Tibial nerve (tissue), 4 donors: Measurements from ENCODE around the gene RSBN1.

Experiments
- EP300 ChIP-seq, 2 donors: sonication (generic); formaldehyde crosslinking; IDR thresholded peaks; one replicate each; pipeline ENCODE4 v1.6.1; 2017; ENCODE audit warnings: antibody characterized with exemption in 2 of 2, mild to moderate bottlenecking in 1 of 2
- TF ChIP-seq, protein P1 (sequence below), 5 experiments: fragments of 200-600 bp in 3 of 5; fragments of 450-650 bp in 2 of 5; sonication (generic) in 3 of 5; IDR thresholded peaks; one replicate each; pipeline ENCODE4 v1.5.1; 2016 to 2019; ENCODE audit warnings: antibody characterized with exemption in 5 of 5, mild to moderate bottlenecking in 3 of 5, moderate library complexity in 2 of 5

GRCh38 chr1:113850127-113850796 lies 38.0 kb upstream of the RSBN1 start:
- TF ChIP-seq, protein P1, sequence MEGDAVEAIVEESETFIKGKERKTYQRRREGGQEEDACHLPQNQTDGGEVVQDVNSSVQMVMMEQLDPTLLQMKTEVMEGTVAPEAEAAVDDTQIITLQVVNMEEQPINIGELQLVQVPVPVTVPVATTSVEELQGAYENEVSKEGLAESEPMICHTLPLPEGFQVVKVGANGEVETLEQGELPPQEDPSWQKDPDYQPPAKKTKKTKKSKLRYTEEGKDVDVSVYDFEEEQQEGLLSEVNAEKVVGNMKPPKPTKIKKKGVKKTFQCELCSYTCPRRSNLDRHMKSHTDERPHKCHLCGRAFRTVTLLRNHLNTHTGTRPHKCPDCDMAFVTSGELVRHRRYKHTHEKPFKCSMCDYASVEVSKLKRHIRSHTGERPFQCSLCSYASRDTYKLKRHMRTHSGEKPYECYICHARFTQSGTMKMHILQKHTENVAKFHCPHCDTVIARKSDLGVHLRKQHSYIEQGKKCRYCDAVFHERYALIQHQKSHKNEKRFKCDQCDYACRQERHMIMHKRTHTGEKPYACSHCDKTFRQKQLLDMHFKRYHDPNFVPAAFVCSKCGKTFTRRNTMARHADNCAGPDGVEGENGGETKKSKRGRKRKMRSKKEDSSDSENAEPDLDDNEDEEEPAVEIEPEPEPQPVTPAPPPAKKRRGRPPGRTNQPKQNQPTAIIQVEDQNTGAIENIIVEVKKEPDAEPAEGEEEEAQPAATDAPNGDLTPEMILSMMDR (IDR thresholded peaks at IDR 0.05) = no peak
- no peak for TF ChIP-seq EP300 (IDR thresholded peaks at IDR 0.05)
